ENCODE data around the gene PITPNB.

PITPNB gene

DNA sequence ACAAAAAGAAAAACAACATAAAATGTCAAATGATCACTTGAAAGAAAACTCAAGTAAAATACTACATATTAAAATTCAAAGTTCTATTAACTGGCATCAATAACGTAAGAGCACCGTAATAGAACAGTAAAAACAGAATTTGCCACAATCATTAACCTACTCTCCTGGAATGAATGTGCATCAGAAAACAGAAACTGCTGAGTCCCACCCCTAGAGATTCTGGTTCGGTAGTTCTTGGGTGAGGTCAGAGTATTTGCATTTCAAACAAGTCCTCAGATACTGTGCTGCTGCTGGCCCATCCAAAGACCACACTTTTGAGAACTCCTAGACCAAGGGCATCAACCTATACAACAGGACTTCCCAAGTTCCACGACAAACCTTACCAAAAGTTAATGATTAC, 23.5 kb downstream of the PITPNB start:
- Histone ChIP-seq H3K4me2 (ENCODE audit: insufficient read depth, low read length) (no peak overlapping the region), H4K20me1 (ENCODE audit: insufficient read depth, low read length) (peaks cover 22% of the 10 kb centered on the region; the same call in 1 of the 2 replicates), H3K27ac (ENCODE audit: low read length) (no peak overlapping the region), H3K79me2 (ENCODE audit: insufficient read depth, low read length) (peaks cover 63% of the 10 kb centered on the region), H3K36me3 (ENCODE audit: insufficient read depth, low read length) (peaks cover 85% of the 10 kb centered on the region), H3K9me3 (ENCODE audit: insufficient read depth, low read length, severe bottlenecking) (no peaks in the 10 kb centered on the region), H3K9ac (ENCODE audit: low read depth, low read length) (no peak overlapping the region), H2AFZ (ENCODE audit: low read depth, low read length) (no peak overlapping the region), H3K4me3 (ENCODE audit: low read depth in 1 of 2, low read length in 2 of 2) (no peak overlapping the region), H3K27me3 (ENCODE audit: insufficient read depth, low read length, poor library complexity) (no peaks in the 10 kb centered on the region), H3K4me1 (ENCODE audit: insufficient read depth, low read length) (no peaks in the 10 kb centered on the region)
- ATAC-seq (ENCODE audit: insufficient read depth, low read depth): no peak
- TF ChIP-seq CTCF (IDR thresholded peaks at IDR 0.05; ENCODE audit: borderline replicate concordance, extremely low read depth, low read length, poor library complexity, severe bottlenecking): no peak
- no peak for TF ChIP-seq EZH2 (IDR thresholded peaks at IDR 0.05; ENCODE audit: borderline replicate concordance, low read depth, low read length, severe bottlenecking)
- DNase-seq: no peak

DNA sequence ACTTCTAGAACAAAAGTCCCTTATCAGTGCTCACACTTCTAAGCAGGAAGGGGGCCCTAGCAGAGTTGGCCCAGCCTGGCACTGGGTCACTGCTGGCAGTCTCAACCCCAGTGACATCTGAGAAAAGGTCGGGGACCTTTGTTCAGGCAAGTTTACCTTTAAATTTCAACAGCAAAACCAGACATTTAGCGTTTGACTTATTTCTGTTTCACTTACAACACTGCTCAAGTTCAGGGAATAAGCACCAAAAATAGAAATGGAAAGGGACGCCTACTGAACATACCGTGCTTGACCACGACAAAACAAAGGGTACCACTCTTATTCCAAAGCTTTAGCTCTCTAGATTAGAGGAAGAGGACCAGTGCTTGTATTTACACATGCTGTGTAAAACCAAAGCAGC, 26.2 kb downstream of the PITPNB start:
- DNase-seq (no peak), ATAC-seq (ENCODE audit: insufficient read depth, low read depth) (no peak)
- H3K27ac ChIP-seq (ENCODE audit: low read length): no peak overlapping the region
- no peak overlapping the region for H3K4me3 ChIP-seq (ENCODE audit: low read depth in 1 of 2, low read length in 2 of 2)
- H2AFZ ChIP-seq (ENCODE audit: low read depth, low read length): no peak overlapping the region
- H3K9ac ChIP-seq (ENCODE audit: low read depth, low read length): no peak overlapping the region
- peaks cover 46% of the 10 kb centered on the region for H3K79me2 ChIP-seq (ENCODE audit: insufficient read depth, low read length)
- peaks cover 36% of the 10 kb centered on the region; the same call in 1 of the 2 replicates for H4K20me1 ChIP-seq (ENCODE audit: insufficient read depth, low read length)
- no peaks in the 10 kb centered on the region for H3K9me3 ChIP-seq (ENCODE audit: insufficient read depth, low read length, severe bottlenecking)
- H3K4me2 ChIP-seq (ENCODE audit: insufficient read depth, low read length): no peak overlapping the region
- TF ChIP-seq CTCF (IDR thresholded peaks at IDR 0.05; ENCODE audit: borderline replicate concordance, extremely low read depth, low read length, poor library complexity, severe bottlenecking): no peak
- no peak for TF ChIP-seq EZH2 (IDR thresholded peaks at IDR 0.05; ENCODE audit: borderline replicate concordance, low read depth, low read length, severe bottlenecking)
- peaks cover 92% of the 10 kb centered on the region for H3K36me3 ChIP-seq (ENCODE audit: insufficient read depth, low read length)
- no peaks in the 10 kb centered on the region for H3K27me3 ChIP-seq (ENCODE audit: insufficient read depth, low read length, poor library complexity)
- no peaks in the 10 kb centered on the region for H3K4me1 ChIP-seq (ENCODE audit: insufficient read depth, low read length)

- Histone ChIP-seq H3K4me2 (ENCODE audit: insufficient read depth, low read length) (no peak overlapping the region), H3K27ac (ENCODE audit: low read length) (no peak overlapping the region), H3K9me3 (ENCODE audit: insufficient read depth, low read length, severe bottlenecking) (no peaks in the 10 kb centered on the region), H3K4me3 (ENCODE audit: low read depth in 1 of 2, low read length in 2 of 2) (no peak overlapping the region), H3K79me2 (ENCODE audit: insufficient read depth, low read length) (peaks cover 47% of the 10 kb centered on the region), H3K9ac (ENCODE audit: low read depth, low read length) (no peak overlapping the region), H3K4me1 (ENCODE audit: insufficient read depth, low read length) (no peaks in the 10 kb centered on the region), H2AFZ (ENCODE audit: low read depth, low read length) (no peak overlapping the region), H4K20me1 (ENCODE audit: insufficient read depth, low read length) (peaks cover 39% of the 10 kb centered on the region), H3K27me3 (ENCODE audit: insufficient read depth, low read length, poor library complexity) (no peaks in the 10 kb centered on the region), H3K36me3 (ENCODE audit: insufficient read depth, low read length) (peaks cover 93% of the 10 kb centered on the region)
- no peak for ATAC-seq (ENCODE audit: insufficient read depth, low read depth)
- no peak for DNase-seq
- TF ChIP-seq CTCF (IDR thresholded peaks at IDR 0.05; ENCODE audit: borderline replicate concordance, extremely low read depth, low read length, poor library complexity, severe bottlenecking) (no peak), EZH2 (IDR thresholded peaks at IDR 0.05; ENCODE audit: borderline replicate concordance, low read depth, low read length, severe bottlenecking) (no peak)
Measured at GRCh38 chr22:27892064-27892463, 27.0 kb downstream of the PITPNB start.

DNA sequence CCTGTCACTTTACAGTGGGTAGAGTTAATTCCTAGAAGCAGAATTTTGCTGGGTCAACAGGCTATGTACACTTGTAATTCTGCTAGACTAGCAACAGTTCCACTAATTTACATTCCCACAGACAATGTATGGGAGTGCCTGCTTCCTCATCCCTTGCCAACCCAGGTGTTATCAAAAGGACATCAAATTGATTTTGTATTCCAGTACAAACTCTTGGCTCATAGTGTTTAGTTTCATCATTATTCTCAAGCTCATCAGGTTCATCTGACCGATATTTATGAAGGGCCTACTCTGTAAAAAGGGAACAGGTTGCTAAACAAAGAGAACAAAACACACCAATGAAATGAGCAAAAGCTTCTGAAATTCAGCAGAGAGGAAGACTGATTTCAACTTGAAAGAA, 30.7 kb downstream of the PITPNB start:
- ATAC-seq (ENCODE audit: insufficient read depth, low read depth): no peak
- TF ChIP-seq CTCF (IDR thresholded peaks at IDR 0.05; ENCODE audit: borderline replicate concordance, extremely low read depth, low read length, poor library complexity, severe bottlenecking) (no peak), EZH2 (IDR thresholded peaks at IDR 0.05; ENCODE audit: borderline replicate concordance, low read depth, low read length, severe bottlenecking) (no peak)
- DNase-seq: no peak
- H3K4me1 ChIP-seq (ENCODE audit: insufficient read depth, low read length): no peaks in the 10 kb centered on the region
- peaks cover 50% of the 10 kb centered on the region for H3K79me2 ChIP-seq (ENCODE audit: insufficient read depth, low read length)
- H3K9ac ChIP-seq (ENCODE audit: low read depth, low read length): no peak overlapping the region
- H3K9me3 ChIP-seq (ENCODE audit: insufficient read depth, low read length, severe bottlenecking): no peaks in the 10 kb centered on the region
- H3K36me3 ChIP-seq (ENCODE audit: insufficient read depth, low read length): peaks cover 91% of the 10 kb centered on the region
- H4K20me1 ChIP-seq (ENCODE audit: insufficient read depth, low read length): peaks cover 61% of the 10 kb centered on the region
- H3K4me2 ChIP-seq (ENCODE audit: insufficient read depth, low read length): no peak overlapping the region
- no peak overlapping the region for H3K27ac ChIP-seq (ENCODE audit: low read length)
- H3K27me3 ChIP-seq (ENCODE audit: insufficient read depth, low read length, poor library complexity): no peaks in the 10 kb centered on the region
- H2AFZ ChIP-seq (ENCODE audit: low read depth, low read length): no peak overlapping the region
- no peak overlapping the region for H3K4me3 ChIP-seq (ENCODE audit: low read depth in 1 of 2, low read length in 2 of 2)

All from DND-41 (cell line).